IPS-20b (cell line): ENCODE measurements around the gene DNMT3L.
"Not testable (repeated sequence)": the region's sequence is repeated elsewhere in the genome, so short reads cannot be mapped to it uniquely, and the experiment has no call there.

Experiments
- H3K27ac ChIP-seq: one replicate; pipeline ENCODE4 v1.5.1; 2013; ENCODE audit warnings: low read length
- H3K27me3 ChIP-seq: 2 replicates; pipeline ENCODE4 v1.6.1; 2013; ENCODE audit warnings: mild to moderate bottlenecking, low read length, inconsistent platforms; ENCODE audit not compliant: insufficient read depth
- H3K36me3 ChIP-seq: 2 replicates; pipeline ENCODE4 v1.6.1; 2013; ENCODE audit warnings: low read depth, mild to moderate bottlenecking, inconsistent platforms, low read length, moderate library complexity; ENCODE audit not compliant: insufficient read depth
- H3K4me1 ChIP-seq: 2 replicates; pipeline ENCODE4 v1.6.1; 2013; ENCODE audit warnings: mild to moderate bottlenecking, control low read depth, inconsistent platforms, low read length, moderate library complexity; ENCODE audit not compliant: insufficient read depth
- H3K4me3 ChIP-seq: 2 replicates; pipeline ENCODE4 v1.5.1; 2013; ENCODE audit warnings: mild to moderate bottlenecking, low read length, inconsistent platforms
- H3K9ac ChIP-seq: 2 replicates; pipeline ENCODE4 v1.6.1; 2013; ENCODE audit warnings: low read depth, mild to moderate bottlenecking, inconsistent platforms, low read length, moderate library complexity
- H3K9me3 ChIP-seq: 2 replicates; pipeline ENCODE4 v1.6.1; 2013; ENCODE audit warnings: mild to moderate bottlenecking, low read depth, low read length, inconsistent platforms; ENCODE audit not compliant: insufficient read depth

Gene DNMT3L

GRCh38 chr21:44261675-44262295, at the start of gene DNMT3L:
Gene DNMT3L (minus strand): TSS chr21:44261897. CDS start chr21:44261259, 638 bp downstream.
- no peaks in the 10 kb centered on the region for H3K27me3 ChIP-seq
- no peaks in the 10 kb centered on the region for H3K36me3 ChIP-seq
- no peaks in the 10 kb centered on the region for H3K9me3 ChIP-seq
- H3K27ac ChIP-seq, result no peak within 1 kb of the TSS
- peaks cover 7% of the 10 kb centered on the region; the same call in 1 of the 2 replicates for H3K4me1 ChIP-seq
- H3K4me3 ChIP-seq, result no peak within 1 kb of the TSS
- no peak within 1 kb of the TSS for H3K9ac ChIP-seq

GRCh38 chr21:44310628-44311507, 49.2 kb upstream of the DNMT3L start:
- H3K9ac ChIP-seq, result no peak overlapping the region
- no peak overlapping the region for H3K4me3 ChIP-seq
- no peak overlapping the region for H3K27ac ChIP-seq
- H3K36me3 ChIP-seq, result peaks cover 16% of the 10 kb centered on the region
- no peaks in the 10 kb centered on the region for H3K4me1 ChIP-seq
- no peaks in the 10 kb centered on the region for H3K9me3 ChIP-seq
- H3K27me3 ChIP-seq, result no peaks in the 10 kb centered on the region

GRCh38 chr21:44306936-44307704, 45.4 kb upstream of the DNMT3L start:
- no peak overlapping the region for H3K27ac ChIP-seq
- H3K36me3 ChIP-seq, result peaks cover 16% of the 10 kb centered on the region
- no peaks in the 10 kb centered on the region for H3K27me3 ChIP-seq
- no peaks in the 10 kb centered on the region for H3K4me1 ChIP-seq
- no peaks in the 10 kb centered on the region for H3K9me3 ChIP-seq
- H3K9ac ChIP-seq, result no peak overlapping the region
- no peak overlapping the region for H3K4me3 ChIP-seq

GRCh38 chr21:44305691-44306090, 44.0 kb upstream of the DNMT3L start:
- no peak overlapping the region for H3K9ac ChIP-seq
- peaks cover 2% of the 10 kb centered on the region; the same call in 1 of the 2 replicates for H3K36me3 ChIP-seq

GRCh38 chr21:44304877-44305293, 43.2 kb upstream of the DNMT3L start:
- H3K27me3 ChIP-seq, result no peaks in the 10 kb centered on the region
- no peaks in the 10 kb centered on the region; the same call in 1 of the 2 replicates for H3K4me1 ChIP-seq
- no peaks in the 10 kb centered on the region for H3K36me3 ChIP-seq
- no peak overlapping the region for H3K27ac ChIP-seq
- H3K9me3 ChIP-seq, result no peaks in the 10 kb centered on the region
- H3K4me3 ChIP-seq, result no peak overlapping the region
- no peak overlapping the region for H3K9ac ChIP-seq

More at GRCh38 chr21:44305691-44306090, 44.0 kb upstream of the DNMT3L start:
- Histone ChIP-seq H3K4me3 (no peak overlapping the region), H3K9me3 (no peaks in the 10 kb centered on the region), H3K27ac (no peak overlapping the region), H3K27me3 (no peaks in the 10 kb centered on the region), H3K4me1 (no peaks in the 10 kb centered on the region; the same call in 1 of the 2 replicates)

- Histone ChIP-seq H3K27ac (no peak overlapping the region), H3K4me1 (no peaks in the 10 kb centered on the region; the same call in 1 of the 2 replicates), H3K4me3 (no peak overlapping the region), H3K9me3 (no peaks in the 10 kb centered on the region), H3K27me3 (peaks cover 3% of the 10 kb centered on the region; the same call in 1 of the 2 replicates), H3K9ac (no peak overlapping the region), H3K36me3 (no peaks in the 10 kb centered on the region)
These were observed 42.4 kb upstream of the DNMT3L start for GRCh38 chr21:44304011-44304616.

GRCh38 chr21:44303490-44303981, 41.8 kb upstream of the DNMT3L start:
- H3K9me3 ChIP-seq, result no peaks in the 10 kb centered on the region
- H3K4me1 ChIP-seq, result no peaks in the 10 kb centered on the region; the same call in 1 of the 2 replicates
- H3K27me3 ChIP-seq, result peaks cover 9% of the 10 kb centered on the region; the same call in 1 of the 2 replicates
- H3K4me3 ChIP-seq, result no peak overlapping the region
- H3K27ac ChIP-seq, result no peak overlapping the region
- H3K36me3 ChIP-seq, result no peaks in the 10 kb centered on the region
- H3K9ac ChIP-seq, result no peak overlapping the region

- not testable (repeated sequence) for H3K4me3 ChIP-seq, H3K9me3 ChIP-seq, H3K4me1 ChIP-seq, H3K27ac ChIP-seq, H3K36me3 ChIP-seq, H3K9ac ChIP-seq
- peaks cover 16% of the 10 kb centered on the region; the same call in 1 of the 2 replicates for H3K27me3 ChIP-seq
These were observed 41.1 kb upstream of the DNMT3L start for GRCh38 chr21:44302573-44303401.

GRCh38 chr21:44301961-44302406, 40.3 kb upstream of the DNMT3L start:
- Histone ChIP-seq H3K27ac (no peak overlapping the region), H3K4me3 (no peak overlapping the region), H3K9me3 (no peaks in the 10 kb centered on the region), H3K36me3 (no peaks in the 10 kb centered on the region), H3K27me3 (peaks cover 16% of the 10 kb centered on the region; the same call in 1 of the 2 replicates), H3K4me1 (no peaks in the 10 kb centered on the region; the same call in 1 of the 2 replicates), H3K9ac (no peak overlapping the region)

- Histone ChIP-seq H3K4me1 (no peaks in the 10 kb centered on the region; the same call in 1 of the 2 replicates), H3K9ac (peak overlapping the region; percentile 32; the same call in 1 of the 2 replicates), H3K27ac (no peak overlapping the region), H3K27me3 (peaks cover 16% of the 10 kb centered on the region; the same call in 1 of the 2 replicates), H3K36me3 (no peaks in the 10 kb centered on the region), H3K4me3 (peak overlapping the region; percentile 61), H3K9me3 (no peaks in the 10 kb centered on the region)
These were observed 39.4 kb upstream of the DNMT3L start for GRCh38 chr21:44301141-44301540.
